Large intestine (tissue), 3 donors: ENCODE measurements around the gene ICOSLG. TPM values are rescaled to one million over a fixed set of nuclear protein-coding genes. Genes with fewer than 3 reads are reported as not detected.

Source experiments
- DNase-seq, 2 donors: peaks; one replicate each; pipeline versions ENCODE4 v3.0.0 to v3.0.0-alpha.2; 2013
- H3K27ac ChIP-seq: one replicate; pipeline ENCODE4 v1.5.1; 2013; ENCODE audit warnings: low read length
- H3K27me3 ChIP-seq: 2 replicates; pipeline ENCODE4 v1.6.1; 2013; ENCODE audit warnings: low read length; ENCODE audit not compliant: control insufficient read depth, insufficient read depth
- H3K36me3 ChIP-seq: 2 replicates; pipeline ENCODE4 v1.6.1; 2013; ENCODE audit warnings: low read length; ENCODE audit not compliant: control insufficient read depth, insufficient read depth
- H3K4me1 ChIP-seq: one replicate; pipeline ENCODE4 v1.6.1; 2013; ENCODE audit warnings: low read length; ENCODE audit not compliant: control insufficient read depth, insufficient read depth
- H3K4me3 ChIP-seq: one replicate; pipeline ENCODE4 v1.5.1; 2013; ENCODE audit warnings: low read length
- H3K9me3 ChIP-seq: one replicate; pipeline ENCODE4 v1.6.1; 2013; ENCODE audit warnings: mild to moderate bottlenecking, low read depth, low read length, moderate library complexity; ENCODE audit not compliant: control insufficient read depth
- WGBS: methylation state at CpG from one replicate; pipeline ENCODE4 v1.1.5; 2013; ENCODE audit warnings: low lambda C conversion rate; ENCODE audit not compliant: insufficient coverage; 5-methylcytosine and 5-hydroxymethylcytosine counted together
- polyA plus RNA-seq: library from polyadenylated mRNA; unstranded; fragments of 120-200 nt; gene quantifications from one replicate; pipeline ENCODE4 v1.2.1, GENCODE V29; 2013

Gene ICOSLG
- polyA plus RNA-seq, 1 donor: 3.0 TPM

- Histone ChIP-seq H3K27me3 (peaks cover 9% of the 10 kb centered on the region), H3K4me3 (no peak overlapping the region), H3K4me1 (peaks cover 6% of the 10 kb centered on the region), H3K36me3 (no peaks in the 10 kb centered on the region), H3K27ac (no peak overlapping the region), H3K9me3 (peaks cover 8% of the 10 kb centered on the region)
- no CpG with 5 or more reads among the region's 9 CpGs for WGBS
- DNase-seq: no peak
Measured at GRCh38 chr21:44282370-44282769, 41.6 kb upstream of the ICOSLG start.

DNA sequence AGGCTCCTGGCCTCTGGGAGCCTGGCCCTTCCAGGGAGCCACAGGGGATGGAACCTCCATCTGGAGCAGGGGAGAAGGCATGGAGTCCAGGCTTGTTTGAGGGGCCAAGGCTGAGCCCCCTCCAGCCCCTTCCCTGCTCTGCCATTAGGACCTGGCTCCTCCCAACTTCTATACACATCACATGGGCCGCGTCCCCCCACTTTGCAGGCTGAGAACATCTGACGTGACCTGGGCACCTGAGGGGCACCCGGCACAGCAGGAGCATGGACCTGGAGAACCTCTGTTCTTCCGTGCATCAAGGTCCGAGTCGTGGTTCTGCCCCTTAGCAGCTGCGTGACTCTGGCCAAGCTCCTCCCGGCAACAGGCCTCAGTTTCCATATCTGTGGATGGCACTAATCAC lies 41.1 kb upstream of the ICOSLG start:
- peaks cover 6% of the 10 kb centered on the region for H3K4me1 ChIP-seq
- H3K27me3 ChIP-seq: peaks cover 9% of the 10 kb centered on the region
- no CpG with 5 or more reads among the region's 9 CpGs for WGBS
- no peak overlapping the region for H3K4me3 ChIP-seq
- peaks cover 5% of the 10 kb centered on the region for H3K9me3 ChIP-seq
- no peaks in the 10 kb centered on the region for H3K36me3 ChIP-seq
- no peak for DNase-seq
- no peak overlapping the region for H3K27ac ChIP-seq

DNA sequence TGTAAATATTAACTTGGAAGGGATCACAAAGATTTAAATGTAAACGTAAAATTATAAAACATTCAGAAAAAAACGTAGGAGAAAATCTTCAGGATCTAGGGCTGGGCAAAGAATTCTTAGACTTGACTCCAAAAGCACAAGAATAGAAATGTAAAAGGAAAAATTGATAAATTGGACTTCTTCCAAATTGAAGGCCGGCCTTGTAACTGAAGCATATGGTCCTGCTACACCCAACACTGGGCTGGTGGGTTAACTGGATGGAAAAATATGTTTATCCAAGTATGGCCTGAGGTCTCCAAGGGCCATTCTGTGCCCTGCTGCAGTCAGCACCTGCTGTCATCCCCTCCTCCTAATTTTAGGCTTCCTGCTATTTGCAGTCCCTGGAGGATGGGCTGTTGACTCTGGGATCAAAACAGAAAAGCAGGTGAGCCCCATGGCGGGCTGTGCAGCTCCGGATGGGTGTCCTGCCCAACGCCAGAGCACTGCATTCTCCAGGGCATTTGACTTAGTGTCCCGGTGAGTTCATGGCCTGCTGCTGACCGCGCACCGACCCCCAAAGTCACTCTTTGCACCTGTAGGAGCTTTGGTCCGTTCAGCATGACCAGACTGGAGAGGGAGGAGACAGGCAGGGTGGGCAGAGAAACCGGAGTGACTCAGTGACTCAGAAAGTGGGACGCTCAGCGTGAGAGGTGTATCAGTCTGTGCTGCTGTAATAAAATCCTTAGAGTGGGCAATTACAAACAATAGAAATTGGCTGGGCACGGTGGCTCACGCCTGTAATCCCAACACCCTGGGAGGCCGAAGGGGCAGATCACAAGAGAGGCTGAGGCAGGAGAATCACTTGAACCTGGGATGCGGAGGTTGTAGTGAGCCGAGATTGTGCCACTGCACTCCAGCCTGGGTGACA lies 38.9 kb upstream of the ICOSLG start:
- 55% methylated on average over 2 of the region's 19 CpGs for WGBS
- DNase-seq: no peak
- H3K27me3 ChIP-seq: no peaks in the 10 kb centered on the region

GRCh38 chr21:44275041-44275440 lies 34.3 kb upstream of the ICOSLG start:
- DNase-seq: peak in 1 of 2 donors; percentile 50
- Histone ChIP-seq H3K4me3 (no peak overlapping the region), H3K27me3 (no peaks in the 10 kb centered on the region), H3K27ac (no peak overlapping the region), H3K4me1 (no peaks in the 10 kb centered on the region), H3K9me3 (no peaks in the 10 kb centered on the region), H3K36me3 (no peaks in the 10 kb centered on the region)
- no CpG with 5 or more reads among the region's 5 CpGs for WGBS

More for the DNA sequence above, 38.9 kb upstream of the ICOSLG start:
- Histone ChIP-seq H3K4me1 (no peaks in the 10 kb centered on the region), H3K36me3 (no peaks in the 10 kb centered on the region), H3K27ac (no peak overlapping the region), H3K4me3 (no peak overlapping the region), H3K9me3 (no peaks in the 10 kb centered on the region)

DNA sequence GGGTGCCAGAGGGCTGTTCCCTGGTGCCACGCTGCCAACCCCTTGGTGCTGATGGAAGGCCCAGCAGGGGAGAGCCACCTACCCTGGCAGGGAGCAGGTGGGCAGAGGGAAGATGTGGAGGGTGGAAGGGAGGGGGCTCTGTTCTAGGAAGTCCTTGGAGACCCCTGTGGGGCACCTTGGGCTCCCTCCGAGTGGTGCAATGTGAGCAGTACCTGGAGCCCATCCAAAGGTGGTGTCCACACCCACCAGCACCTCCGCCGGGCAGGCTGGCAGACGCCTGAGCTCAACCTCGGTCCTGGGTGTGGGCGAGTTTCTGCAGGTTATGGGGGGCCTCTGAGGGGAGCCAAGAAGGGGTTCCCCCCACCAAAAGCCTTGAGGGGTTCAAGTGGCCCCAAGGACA lies 32.3 kb upstream of the ICOSLG start:
- Histone ChIP-seq H3K36me3 (no peaks in the 10 kb centered on the region), H3K9me3 (no peaks in the 10 kb centered on the region), H3K27ac (no peak overlapping the region), H3K27me3 (no peaks in the 10 kb centered on the region), H3K4me1 (no peaks in the 10 kb centered on the region), H3K4me3 (no peak overlapping the region)
- no CpG with 5 or more reads among the region's 7 CpGs for WGBS
- no peak for DNase-seq

DNA sequence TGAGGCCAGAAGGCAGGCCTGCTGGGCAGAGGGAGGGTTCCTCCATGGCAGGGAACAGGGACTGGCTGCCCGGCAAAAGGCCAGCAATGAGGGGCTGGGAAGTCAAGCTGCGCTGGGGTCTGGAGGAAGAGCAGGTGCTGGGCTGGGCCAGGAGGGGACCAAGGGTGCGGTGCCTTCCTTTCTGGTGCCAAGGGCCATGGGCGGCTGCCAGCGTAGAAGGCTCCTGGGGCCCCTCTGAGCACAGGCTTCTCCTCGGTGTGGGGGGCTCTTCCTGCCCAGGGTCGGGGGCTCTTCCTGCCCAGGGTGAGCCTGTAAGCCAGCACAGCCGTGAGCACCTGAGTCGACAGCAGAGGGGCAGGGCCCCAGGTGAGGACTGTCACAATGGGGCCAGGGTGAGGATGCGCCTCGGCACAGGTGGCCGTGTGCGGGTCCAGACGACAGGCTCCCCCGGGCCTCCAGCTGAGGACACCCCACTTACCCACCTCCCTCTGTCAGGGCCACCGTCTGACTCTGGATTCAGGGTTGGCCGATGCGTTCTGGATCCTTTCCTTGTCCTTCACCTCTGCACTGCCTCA lies 31.6 kb upstream of the ICOSLG start:
- WGBS: no CpG with 5 or more reads among the region's 18 CpGs
- Histone ChIP-seq H3K27ac (no peak overlapping the region), H3K4me1 (no peaks in the 10 kb centered on the region), H3K27me3 (no peaks in the 10 kb centered on the region), H3K9me3 (no peaks in the 10 kb centered on the region), H3K36me3 (no peaks in the 10 kb centered on the region), H3K4me3 (no peak overlapping the region)
- no peak for DNase-seq

DNA sequence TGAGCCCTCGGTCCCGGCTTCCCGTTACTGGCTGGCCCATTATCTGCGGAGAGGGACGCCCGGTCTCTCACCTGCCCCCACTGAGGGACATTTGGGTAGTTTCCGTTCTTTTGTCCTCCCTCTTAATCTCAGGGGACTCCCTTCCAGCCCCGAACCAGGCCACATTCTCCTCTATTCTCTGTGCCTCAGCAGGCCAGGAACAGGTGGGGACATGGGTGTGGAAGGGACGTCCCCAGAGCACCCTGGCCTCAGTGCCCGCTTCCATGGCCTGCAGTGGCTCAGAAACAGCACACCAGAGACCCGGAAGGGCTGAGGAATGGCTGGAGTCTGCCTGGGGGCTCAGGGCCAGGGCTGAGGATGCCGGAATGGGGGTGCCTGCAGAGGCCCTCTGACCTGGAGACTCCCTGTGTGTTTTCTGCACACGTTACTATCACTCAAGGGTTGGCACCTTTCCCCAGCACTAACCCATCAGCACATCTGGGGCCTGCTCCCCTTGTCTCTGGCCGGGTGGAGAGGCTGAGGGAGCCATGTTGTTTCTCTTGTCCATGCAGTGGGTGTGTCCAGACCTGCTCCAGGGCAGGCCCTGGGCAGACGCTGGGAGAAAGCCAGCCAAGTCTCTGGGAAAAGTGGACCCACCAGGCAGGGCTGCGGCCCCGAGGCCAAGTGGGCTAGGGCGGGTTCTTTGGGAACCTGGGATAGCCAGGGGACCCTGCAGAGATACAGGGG lies 31.0 kb upstream of the ICOSLG start:
- H3K36me3 ChIP-seq: no peaks in the 10 kb centered on the region
- H3K27ac ChIP-seq: no peak overlapping the region
- DNase-seq: no peak
- no peaks in the 10 kb centered on the region for H3K9me3 ChIP-seq
- no peak overlapping the region for H3K4me3 ChIP-seq
- no peaks in the 10 kb centered on the region for H3K27me3 ChIP-seq
- no CpG with 5 or more reads among the region's 18 CpGs for WGBS
- no peaks in the 10 kb centered on the region for H3K4me1 ChIP-seq

DNA sequence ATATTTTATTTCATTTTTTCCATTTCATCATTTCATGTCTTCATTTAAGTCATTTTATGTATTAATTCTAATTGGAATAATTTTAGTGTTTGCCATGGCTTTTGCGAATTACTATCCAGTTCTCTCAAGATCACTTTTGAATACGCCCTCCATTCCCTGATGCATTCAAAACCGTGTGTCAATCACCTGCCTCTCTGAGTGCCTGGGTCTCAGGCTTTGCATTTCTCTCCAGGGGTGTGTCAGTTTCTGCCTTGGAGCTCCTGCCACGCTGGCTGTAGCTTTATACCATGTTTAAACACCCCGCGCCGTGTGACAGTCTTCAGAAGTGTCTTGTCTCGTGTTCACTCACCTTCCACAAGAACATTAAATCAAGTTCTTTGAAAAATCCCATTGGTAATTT lies 28.3 kb upstream of the ICOSLG start:
- no peak overlapping the region for H3K4me3 ChIP-seq
- H3K27me3 ChIP-seq: no peaks in the 10 kb centered on the region
- H3K27ac ChIP-seq: no peak overlapping the region
- 78% methylated on average over 3 of the region's 8 CpGs for WGBS
- H3K9me3 ChIP-seq: no peaks in the 10 kb centered on the region
- no peaks in the 10 kb centered on the region for H3K4me1 ChIP-seq
- no peak for DNase-seq
- H3K36me3 ChIP-seq: no peaks in the 10 kb centered on the region

DNA sequence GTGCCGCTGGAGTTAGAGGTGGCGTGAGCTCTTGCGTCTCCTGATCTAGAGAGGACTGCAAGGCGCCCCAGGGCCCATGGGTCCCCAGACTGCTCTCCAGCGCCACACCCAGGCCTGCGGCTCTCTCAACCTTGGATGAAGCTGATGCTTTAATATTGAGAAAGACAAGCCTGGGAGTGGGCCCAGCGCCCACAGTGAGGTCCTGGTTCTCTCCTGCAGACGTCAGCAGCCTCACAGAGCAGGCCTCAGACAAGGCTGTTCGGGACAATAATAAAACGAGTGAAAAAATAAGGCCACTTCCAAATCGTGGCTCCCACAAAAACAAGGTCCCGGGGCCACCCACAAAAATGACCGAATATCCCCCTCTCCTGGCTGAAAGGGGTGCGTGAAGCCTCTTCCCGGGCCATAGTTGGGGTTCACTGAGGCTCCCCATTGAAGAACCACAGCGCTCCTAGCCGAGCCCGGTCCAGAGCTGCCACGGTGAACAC lies 27.0 kb upstream of the ICOSLG start:
- Histone ChIP-seq H3K9me3 (no peaks in the 10 kb centered on the region), H3K4me3 (no peak overlapping the region), H3K27me3 (no peaks in the 10 kb centered on the region), H3K4me1 (no peaks in the 10 kb centered on the region), H3K36me3 (no peaks in the 10 kb centered on the region), H3K27ac (no peak overlapping the region)
- DNase-seq: no peak
- WGBS: no CpG with 5 or more reads among the region's 19 CpGs

- Histone ChIP-seq H3K27me3 (no peaks in the 10 kb centered on the region), H3K4me3 (no peak overlapping the region), H3K36me3 (no peaks in the 10 kb centered on the region), H3K9me3 (peaks cover 3% of the 10 kb centered on the region), H3K27ac (no peak overlapping the region), H3K4me1 (no peaks in the 10 kb centered on the region)
- WGBS: no CpG with 5 or more reads among the region's 17 CpGs
- no peak for DNase-seq
Measured at GRCh38 chr21:44265734-44266270, 25.1 kb upstream of the ICOSLG start.
